Stomach (tissue), 4 donors: ENCODE data around the gene OSM.

ENCODE experiments used
- EP300 ChIP-seq: sonication (generic); formaldehyde crosslinking; IDR thresholded peaks from one replicate; pipeline ENCODE4 v1.6.1; 2017; ENCODE audit warnings: antibody characterized with exemption
- POLR2A ChIP-seq, 4 donors: fragments of 450-650 bp; IDR thresholded peaks; one replicate each; pipeline ENCODE4 v1.6.1; 2016; ENCODE audit warnings: antibody characterized with exemption in 4 of 4, control low read depth in 2 of 4, mild to moderate bottlenecking in 1 of 4, moderate library complexity in 1 of 4
- POLR2AphosphoS5 ChIP-seq, 3 donors: sonication (generic); formaldehyde crosslinking; IDR thresholded peaks; one replicate each; pipeline ENCODE4 v1.6.1; 2016; ENCODE audit warnings: antibody characterized with exemption in 3 of 3
- TF ChIP-seq, protein P1 (sequence below), 7 experiments: fragments of 450-650 bp in 4 of 7; fragments of 200-600 bp in 3 of 7; sonication (generic) in 3 of 7; IDR thresholded peaks; one replicate each; pipeline ENCODE4 v1.5.1; 2016 to 2019; ENCODE audit warnings: antibody characterized with exemption in 7 of 7, control low read depth in 2 of 7, mild to moderate bottlenecking in 1 of 7

DNA sequence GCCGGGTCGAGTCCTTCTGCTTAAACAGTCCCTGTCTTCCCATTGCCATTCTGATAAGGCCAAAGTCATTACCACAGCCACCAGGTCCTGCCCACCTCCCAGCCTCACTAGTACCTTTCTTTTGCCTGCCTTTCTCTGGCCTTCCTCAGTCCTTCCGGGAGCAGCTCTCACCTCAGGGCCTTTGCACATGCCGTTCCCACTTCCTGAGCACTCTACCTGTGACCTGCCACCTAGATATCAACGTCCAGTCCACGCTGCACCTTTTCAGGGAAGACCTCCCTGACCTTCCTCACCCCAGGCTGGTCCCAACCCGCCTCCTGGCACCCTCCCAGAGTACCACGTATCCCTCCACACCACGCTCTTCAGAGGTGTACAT is 7.8 kb upstream of the OSM start:
- TF ChIP-seq POLR2A (IDR thresholded peaks at IDR 0.05) (no peak), EP300 (no peak), POLR2AphosphoS5 (IDR thresholded peaks at IDR 0.05) (no peak)
- TF ChIP-seq, protein P1, sequence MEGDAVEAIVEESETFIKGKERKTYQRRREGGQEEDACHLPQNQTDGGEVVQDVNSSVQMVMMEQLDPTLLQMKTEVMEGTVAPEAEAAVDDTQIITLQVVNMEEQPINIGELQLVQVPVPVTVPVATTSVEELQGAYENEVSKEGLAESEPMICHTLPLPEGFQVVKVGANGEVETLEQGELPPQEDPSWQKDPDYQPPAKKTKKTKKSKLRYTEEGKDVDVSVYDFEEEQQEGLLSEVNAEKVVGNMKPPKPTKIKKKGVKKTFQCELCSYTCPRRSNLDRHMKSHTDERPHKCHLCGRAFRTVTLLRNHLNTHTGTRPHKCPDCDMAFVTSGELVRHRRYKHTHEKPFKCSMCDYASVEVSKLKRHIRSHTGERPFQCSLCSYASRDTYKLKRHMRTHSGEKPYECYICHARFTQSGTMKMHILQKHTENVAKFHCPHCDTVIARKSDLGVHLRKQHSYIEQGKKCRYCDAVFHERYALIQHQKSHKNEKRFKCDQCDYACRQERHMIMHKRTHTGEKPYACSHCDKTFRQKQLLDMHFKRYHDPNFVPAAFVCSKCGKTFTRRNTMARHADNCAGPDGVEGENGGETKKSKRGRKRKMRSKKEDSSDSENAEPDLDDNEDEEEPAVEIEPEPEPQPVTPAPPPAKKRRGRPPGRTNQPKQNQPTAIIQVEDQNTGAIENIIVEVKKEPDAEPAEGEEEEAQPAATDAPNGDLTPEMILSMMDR (IDR thresholded peaks at IDR 0.05): no peak
